Trophoblast cell (in vitro differentiated cells and primary cell): ENCODE data around the gene RBM4.

Experiments
- DNase-seq, 2 donors: peaks; one replicate each; pipeline ENCODE4 v3.0.0-alpha.2; 2016
- H2AFZ ChIP-seq: 2 replicates; pipeline ENCODE4 v1.6.1; 2013; ENCODE audit warnings: low read length, moderate library complexity, mild to moderate bottlenecking; ENCODE audit not compliant: insufficient read depth, poor library complexity
- H2AK5ac ChIP-seq: 2 replicates; pipeline ENCODE4 v1.6.1; 2013; ENCODE audit warnings: mild to moderate bottlenecking, low read length
- H2BK120ac ChIP-seq: 2 replicates; pipeline ENCODE4 v1.6.1; 2013; ENCODE audit warnings: low read length, mild to moderate bottlenecking, moderate library complexity; ENCODE audit not compliant: insufficient read depth, poor library complexity
- H2BK12ac ChIP-seq: 2 replicates; pipeline ENCODE4 v1.6.1; 2013; ENCODE audit warnings: mild to moderate bottlenecking, low read length, moderate library complexity
- H2BK5ac ChIP-seq: 2 replicates; pipeline ENCODE4 v1.6.1; 2013; ENCODE audit warnings: low read length, low read depth, moderate library complexity, mild to moderate bottlenecking; ENCODE audit not compliant: poor library complexity
- H3K14ac ChIP-seq: 2 replicates; pipeline ENCODE4 v1.6.1; 2013; ENCODE audit warnings: mild to moderate bottlenecking, low read length
- H3K18ac ChIP-seq: 2 replicates; pipeline ENCODE4 v1.6.1; 2013; ENCODE audit warnings: mild to moderate bottlenecking, low read length
- H3K23ac ChIP-seq: 2 replicates; pipeline ENCODE4 v1.6.1; 2013; ENCODE audit warnings: low read length
- H3K27ac ChIP-seq: 2 replicates; pipeline ENCODE4 v1.5.1; 2013; ENCODE audit warnings: low read depth, mild to moderate bottlenecking, inconsistent platforms, low read length, moderate library complexity
- H3K27me3 ChIP-seq: 2 replicates; pipeline ENCODE4 v1.6.1; 2013; ENCODE audit warnings: inconsistent platforms, mild to moderate bottlenecking, low read length, moderate library complexity; ENCODE audit not compliant: insufficient read depth
- H3K36me3 ChIP-seq, 2 experiments: 1 replicate in 1 of 2; 2 replicates in 1 of 2; pipeline ENCODE4 v1.6.1; 2013; ENCODE audit warnings: low read length in 2 of 2, mild to moderate bottlenecking in 2 of 2, moderate library complexity in 1 of 2; ENCODE audit not compliant: insufficient read depth in 2 of 2, control insufficient read depth in 1 of 2
- H3K4ac ChIP-seq: 2 replicates; pipeline ENCODE4 v1.6.1; 2013; ENCODE audit warnings: low read depth, mild to moderate bottlenecking, low read length, moderate library complexity
- H3K4me1 ChIP-seq, 2 experiments: 1 replicate in 1 of 2; 2 replicates in 1 of 2; pipeline ENCODE4 v1.6.1; 2013; ENCODE audit warnings: low read length in 2 of 2, mild to moderate bottlenecking in 2 of 2, moderate library complexity in 1 of 2; ENCODE audit not compliant: insufficient read depth in 2 of 2, control insufficient read depth in 1 of 2
- H3K4me2 ChIP-seq: 2 replicates; pipeline ENCODE4 v1.6.1; 2013; ENCODE audit warnings: inconsistent platforms, mild to moderate bottlenecking, low read length, moderate library complexity
- H3K4me3 ChIP-seq: 2 replicates; pipeline ENCODE4 v1.5.1; 2013; ENCODE audit warnings: mild to moderate bottlenecking, low read depth, low read length, inconsistent platforms
- H3K79me1 ChIP-seq: one replicate; pipeline ENCODE4 v1.6.1; 2013; ENCODE audit warnings: low read length
- H3K79me2 ChIP-seq: 2 replicates; pipeline ENCODE4 v1.6.1; 2013; ENCODE audit warnings: low read length, mild to moderate bottlenecking; ENCODE audit not compliant: control insufficient read depth, insufficient read depth, poor library complexity
- H3K9ac ChIP-seq: 2 replicates; pipeline ENCODE4 v1.6.1; 2013; ENCODE audit warnings: mild to moderate bottlenecking, low read length
- H3K9me3 ChIP-seq: 2 replicates; pipeline ENCODE4 v1.6.1; 2013; ENCODE audit warnings: low read depth, mild to moderate bottlenecking, control low read depth, inconsistent platforms, low read length; ENCODE audit not compliant: insufficient read depth
- H4K12ac ChIP-seq: 2 replicates; pipeline ENCODE4 v1.6.1; 2013; ENCODE audit warnings: low read depth, mild to moderate bottlenecking, low read length, moderate library complexity
- H4K8ac ChIP-seq: 2 replicates; pipeline ENCODE4 v1.6.1; 2013; ENCODE audit warnings: low read depth, mild to moderate bottlenecking, low read length, moderate library complexity
- H4K91ac ChIP-seq: one replicate; pipeline ENCODE4 v1.6.1; 2013; ENCODE audit warnings: low read depth, mild to moderate bottlenecking, low read length, moderate library complexity
- WGBS: extraction: QIAGEN DNeasy Blood & Tissue Kit; methylation state at CpG from one replicate; pipeline ENCODE4 v1.1.7; 2013; ENCODE audit warnings: missing lambda C conversion rate; ENCODE audit not compliant: insufficient read length, insufficient coverage; ENCODE audit errors: extremely low coverage; 5-methylcytosine and 5-hydroxymethylcytosine counted together

RBM4 gene

GRCh38 chr11:66677599-66678375, 39.3 kb downstream of the RBM4 start, which contains the start of gene RBM4B:
Gene RBM4B (minus strand): TSS chr11:66677887. CDS start chr11:66677079, 808 bp downstream.
- peak within 1 kb of the TSS; percentile 87 for H4K8ac ChIP-seq
- H3K18ac ChIP-seq: peak within 1 kb of the TSS; percentile 70

GRCh38 chr11:66680966-66681645, 42.6 kb downstream of the RBM4 start:
- H3K4me2 ChIP-seq: no peak overlapping the region
- H4K8ac ChIP-seq: no peak overlapping the region
- peaks cover 14% of the 10 kb centered on the region for H3K79me1 ChIP-seq
- no peak overlapping the region for H3K23ac ChIP-seq
- no peak overlapping the region for H3K4ac ChIP-seq
- no peak overlapping the region for H3K14ac ChIP-seq
- no peak overlapping the region for H3K4me3 ChIP-seq
- H3K9me3 ChIP-seq: no peaks in the 10 kb centered on the region
- no peak overlapping the region for H2BK12ac ChIP-seq
- no peaks in the 10 kb centered on the region for H3K36me3 ChIP-seq
- H2BK5ac ChIP-seq: no peak overlapping the region
- H2AFZ ChIP-seq: no peak overlapping the region
- H3K27ac ChIP-seq: no peak overlapping the region
- WGBS: no CpG with 5 or more reads among the region's 7 CpGs
- no peak for DNase-seq
- H4K12ac ChIP-seq: no peak overlapping the region
- no peak overlapping the region for H3K18ac ChIP-seq
- no peak overlapping the region for H3K9ac ChIP-seq
- H2BK120ac ChIP-seq: no peak overlapping the region
- H2AK5ac ChIP-seq: no peak overlapping the region
- H3K27me3 ChIP-seq: no peaks in the 10 kb centered on the region
- peaks cover 9% of the 10 kb centered on the region for H3K79me2 ChIP-seq
- H4K91ac ChIP-seq: no peak overlapping the region
- H3K4me1 ChIP-seq: peaks cover 21 to 22% of the 10 kb centered on the region in 2 experiments

More at GRCh38 chr11:66677599-66678375, 39.3 kb downstream of the RBM4 start, which contains the start of gene RBM4B:
- peaks cover 0 to 2% of the 10 kb centered on the region in 2 experiments for H3K36me3 ChIP-seq
- H3K4me1 ChIP-seq: peaks cover 9% of the 10 kb centered on the region in 2 experiments
- DNase-seq: peak; percentile 95 to 99
- H2AFZ ChIP-seq: peak within 1 kb of the TSS; percentile 28
- peak within 1 kb of the TSS; percentile 82 for H3K4me3 ChIP-seq
- H3K27ac ChIP-seq: peak within 1 kb of the TSS; percentile 90
- peak within 1 kb of the TSS; percentile 68 for H4K12ac ChIP-seq
- H3K23ac ChIP-seq: no peak within 1 kb of the TSS
- H3K14ac ChIP-seq: peak within 1 kb of the TSS; percentile 71
- peak within 1 kb of the TSS; percentile 95 for H4K91ac ChIP-seq
- peak within 1 kb of the TSS; percentile 3 for H2BK120ac ChIP-seq
- H3K79me2 ChIP-seq: peaks cover 5% of the 10 kb centered on the region
- peaks cover 10% of the 10 kb centered on the region for H3K79me1 ChIP-seq
- no peaks in the 10 kb centered on the region for H3K9me3 ChIP-seq
- no CpG with 5 or more reads among the region's 61 CpGs for WGBS
- no peak within 1 kb of the TSS for H2BK12ac ChIP-seq
- H3K27me3 ChIP-seq: no peaks in the 10 kb centered on the region
- peak within 1 kb of the TSS; percentile 87 for H3K4me2 ChIP-seq
- H2AK5ac ChIP-seq: peak within 1 kb of the TSS; percentile 86
- peak within 1 kb of the TSS; percentile 77 for H3K4ac ChIP-seq
- H2BK5ac ChIP-seq: peak within 1 kb of the TSS; percentile 91
- H3K9ac ChIP-seq: peak within 1 kb of the TSS; percentile 94

- Histone ChIP-seq H3K9me3 (no peaks in the 10 kb centered on the region), H4K8ac (no peak overlapping the region), H2AFZ (no peak overlapping the region), H2AK5ac (no peak overlapping the region), H3K4ac (no peak overlapping the region), H3K36me3 (peaks cover 0 to 7% of the 10 kb centered on the region in 2 experiments), H4K12ac (no peak overlapping the region), H3K27me3 (no peaks in the 10 kb centered on the region), H2BK120ac (no peak overlapping the region), H3K79me1 (peaks cover 11% of the 10 kb centered on the region), H2BK5ac (no peak overlapping the region), H2BK12ac (no peak overlapping the region), H3K23ac (no peak overlapping the region), H3K79me2 (peaks cover 3% of the 10 kb centered on the region), H3K4me3 (no peak overlapping the region), H4K91ac (no peak overlapping the region), H3K4me2 (no peak overlapping the region), H3K14ac (no peak overlapping the region), H3K9ac (no peak overlapping the region), H3K27ac (no peak overlapping the region), H3K4me1 (peaks cover 23 to 24% of the 10 kb centered on the region in 2 experiments), H3K18ac (no peak overlapping the region)
- no peak for DNase-seq
- no CpG with 5 or more reads among the region's 8 CpGs for WGBS
Measured at GRCh38 chr11:66683877-66684276, 45.4 kb downstream of the RBM4 start.

GRCh38 chr11:66684635-66685034, 46.1 kb downstream of the RBM4 start:
- H2BK5ac ChIP-seq: peak overlapping the region; percentile 23
- WGBS: no CpG with 5 or more reads among the region's 2 CpGs

More at GRCh38 chr11:66684635-66685034, 46.1 kb downstream of the RBM4 start:
- Histone ChIP-seq H3K79me2 (peaks cover 3% of the 10 kb centered on the region), H3K4me2 (no peak overlapping the region), H4K12ac (no peak overlapping the region), H3K4me3 (no peak overlapping the region), H4K8ac (no peak overlapping the region), H3K18ac (no peak overlapping the region), H4K91ac (no peak overlapping the region), H3K23ac (no peak overlapping the region), H3K9me3 (no peaks in the 10 kb centered on the region), H3K27ac (no peak overlapping the region), H2BK12ac (no peak overlapping the region), H2BK120ac (no peak overlapping the region), H3K9ac (no peak overlapping the region), H3K36me3 (peaks cover 0 to 9% of the 10 kb centered on the region in 2 experiments), H3K79me1 (peaks cover 11% of the 10 kb centered on the region), H2AFZ (no peak overlapping the region), H3K4me1 (peaks cover 21 to 24% of the 10 kb centered on the region in 2 experiments), H2AK5ac (no peak overlapping the region), H3K27me3 (no peaks in the 10 kb centered on the region), H3K14ac (no peak overlapping the region), H3K4ac (no peak overlapping the region)
- DNase-seq: no peak
